Neural progenitor cell (in vitro differentiated cells): ENCODE measurements around the gene CD44.

ENCODE experiments used
- EZH2 ChIP-seq: fragments of 200-600 bp; sonication (generic); IDR thresholded peaks from 2 replicates; pipeline ENCODE4 v1.6.1; 2017; ENCODE audit warnings: antibody characterized with exemption, mild to moderate bottlenecking, moderate library complexity
- EZH2phosphoT487 ChIP-seq: fragments of 200-600 bp; sonication (generic); IDR thresholded peaks from 2 replicates; pipeline ENCODE4 v1.6.1; 2017; ENCODE audit warnings: antibody characterized with exemption
- TF ChIP-seq, protein P1 (sequence below): fragments of 200-600 bp; sonication (generic); IDR thresholded peaks from 2 replicates; pipeline ENCODE4 v1.5.1; 2017; ENCODE audit warnings: antibody characterized with exemption, mild to moderate bottlenecking

DNA sequence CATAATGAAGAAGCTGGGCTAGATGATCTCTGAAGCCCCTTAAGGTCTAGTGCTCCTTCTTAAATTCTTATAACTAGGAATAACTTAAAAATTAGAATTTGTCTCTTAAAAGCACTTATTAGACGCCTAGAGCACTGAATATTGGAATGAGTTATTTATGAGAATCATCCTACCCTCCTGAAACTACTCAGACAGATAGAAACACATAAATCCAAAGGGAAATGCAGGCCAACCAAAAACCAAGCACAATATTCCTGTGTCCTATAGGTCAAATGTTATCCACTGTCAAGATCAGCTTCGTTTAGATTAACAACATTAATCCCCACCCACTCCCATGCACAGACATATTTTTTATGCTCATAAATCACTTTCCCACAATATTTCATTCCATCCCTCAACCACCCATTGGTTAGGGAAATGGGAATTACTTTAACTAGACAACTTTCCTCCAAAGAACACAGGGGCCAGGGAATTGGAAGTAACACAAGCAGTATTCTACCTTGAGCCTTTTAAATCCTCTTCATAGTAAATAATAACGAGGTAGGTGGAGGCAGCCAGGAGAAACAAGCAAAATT, 87.1 kb downstream of the CD44 start:
- TF ChIP-seq, protein P1, sequence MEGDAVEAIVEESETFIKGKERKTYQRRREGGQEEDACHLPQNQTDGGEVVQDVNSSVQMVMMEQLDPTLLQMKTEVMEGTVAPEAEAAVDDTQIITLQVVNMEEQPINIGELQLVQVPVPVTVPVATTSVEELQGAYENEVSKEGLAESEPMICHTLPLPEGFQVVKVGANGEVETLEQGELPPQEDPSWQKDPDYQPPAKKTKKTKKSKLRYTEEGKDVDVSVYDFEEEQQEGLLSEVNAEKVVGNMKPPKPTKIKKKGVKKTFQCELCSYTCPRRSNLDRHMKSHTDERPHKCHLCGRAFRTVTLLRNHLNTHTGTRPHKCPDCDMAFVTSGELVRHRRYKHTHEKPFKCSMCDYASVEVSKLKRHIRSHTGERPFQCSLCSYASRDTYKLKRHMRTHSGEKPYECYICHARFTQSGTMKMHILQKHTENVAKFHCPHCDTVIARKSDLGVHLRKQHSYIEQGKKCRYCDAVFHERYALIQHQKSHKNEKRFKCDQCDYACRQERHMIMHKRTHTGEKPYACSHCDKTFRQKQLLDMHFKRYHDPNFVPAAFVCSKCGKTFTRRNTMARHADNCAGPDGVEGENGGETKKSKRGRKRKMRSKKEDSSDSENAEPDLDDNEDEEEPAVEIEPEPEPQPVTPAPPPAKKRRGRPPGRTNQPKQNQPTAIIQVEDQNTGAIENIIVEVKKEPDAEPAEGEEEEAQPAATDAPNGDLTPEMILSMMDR: no peak
- no peak for TF ChIP-seq EZH2phosphoT487
- TF ChIP-seq EZH2: no peak
